Kidney (tissue), 14 donors: Measurements from ENCODE around the gene SLIT1. TPM values are rescaled to one million over a fixed set of nuclear protein-coding genes. Genes with fewer than 3 reads are reported as not detected.
A peak's percentile ranks its signal among the peaks of the same experiment; 100 is the strongest.

Source experiments
- DNase-seq, 5 donors: peaks; one replicate each; pipeline ENCODE4 v3.0.0-alpha.2; 2013 to 2020
- FAIRE-seq: peaks from 2 replicates; lab custom pipeline; 2012; peaks lifted over from hg19 to GRCh38; lab: Jason Lieb, UNC
- H3K27ac ChIP-seq, 2 donors: one replicate each; pipeline ENCODE4 v1.7.0; 2013; ENCODE audit warnings: low read depth in 2 of 2, low read length in 2 of 2, inconsistent platforms in 1 of 2
- H3K27me3 ChIP-seq: one replicate; pipeline ENCODE4 v1.7.1; 2013; ENCODE audit warnings: low read length, inconsistent platforms; ENCODE audit not compliant: control insufficient read depth, insufficient read depth
- H3K36me3 ChIP-seq, 3 donors: one replicate each; pipeline versions ENCODE4 v1.7.0 to v1.7.1; 2013; ENCODE audit warnings: low read length in 3 of 3, control low read depth in 1 of 3, inconsistent platforms in 1 of 3; ENCODE audit not compliant: insufficient read depth in 3 of 3, control insufficient read depth in 2 of 3
- H3K4me1 ChIP-seq, 3 donors: one replicate each; pipeline versions ENCODE4 v1.7.0 to v1.7.1; 2013; ENCODE audit warnings: low read length in 3 of 3, inconsistent platforms in 1 of 3, low read depth in 1 of 3; ENCODE audit not compliant: control insufficient read depth in 2 of 3, insufficient read depth in 2 of 3
- H3K4me3 ChIP-seq, 3 donors: one replicate each; pipeline versions ENCODE4 v1.7.0 to v1.8.1; 2013; ENCODE audit warnings: low read length in 3 of 3, control low read depth in 1 of 3, inconsistent platforms in 1 of 3
- H3K9ac ChIP-seq, 3 donors: one replicate each; pipeline versions ENCODE4 v1.7.0 to v1.7.1; 2013; ENCODE audit warnings: low read length in 3 of 3, control low read depth in 1 of 3, inconsistent platforms in 1 of 3
- H3K9me3 ChIP-seq, 3 donors: one replicate each; pipeline versions ENCODE4 v1.7.0 to v1.7.1; 2013; ENCODE audit warnings: low read length in 3 of 3, control low read depth in 1 of 3, inconsistent platforms in 1 of 3; ENCODE audit not compliant: control insufficient read depth in 2 of 3, insufficient read depth in 1 of 3
- intact Hi-C: fragments of 100-400 bp; cut with DNase I; formaldehyde crosslinking; loops from one replicate; pipeline ENCODE4 v1.11.1; 2022
- polyA plus RNA-seq: library from polyadenylated mRNA; stranded (reverse); fragments of 350-450 nt; fragmentation: Illumina TruSeq; extraction: RNeasy Lipid Tissue Mini Kit (QIAGEN cat#74804); gene quantifications from one replicate; pipeline ENCODE4 v1.2.3, GENCODE V29; 2014; ENCODE audit warnings: low read depth, low replicate concordance; ENCODE audit not compliant: insufficient read depth
- total RNA-seq: library from RNA; stranded (reverse); fragmentation: NEBNext Ultra II Directional; extraction: Animal tissue kit (Norgen Biotek cat#: 25700); gene quantifications from one replicate; pipeline ENCODE4 v1.2.1, GENCODE V29; 2021
- TF ChIP-seq, protein P1 (sequence below): IDR thresholded peaks from 3 replicates; pipeline ENCODE4 v1.5.1; 2012; ENCODE audit warnings: mild to moderate bottlenecking, moderate library complexity, borderline replicate concordance; ENCODE audit not compliant: insufficient read depth; ENCODE audit errors: extremely low read depth
- donor health status: control.
- donor health status: control.
- donor health status: control.
- donor health status: control.
- donor health status: control.
- donor health status: DM: yes; HTN: yes; CAD: no.
- donor health status: Normal renal cell carcinoma (clear cell type).

Gene SLIT1
- total and polyA plus RNA-seq, 2 donors from 2014 or later: 0.06 to 0.35 TPM

DNA sequence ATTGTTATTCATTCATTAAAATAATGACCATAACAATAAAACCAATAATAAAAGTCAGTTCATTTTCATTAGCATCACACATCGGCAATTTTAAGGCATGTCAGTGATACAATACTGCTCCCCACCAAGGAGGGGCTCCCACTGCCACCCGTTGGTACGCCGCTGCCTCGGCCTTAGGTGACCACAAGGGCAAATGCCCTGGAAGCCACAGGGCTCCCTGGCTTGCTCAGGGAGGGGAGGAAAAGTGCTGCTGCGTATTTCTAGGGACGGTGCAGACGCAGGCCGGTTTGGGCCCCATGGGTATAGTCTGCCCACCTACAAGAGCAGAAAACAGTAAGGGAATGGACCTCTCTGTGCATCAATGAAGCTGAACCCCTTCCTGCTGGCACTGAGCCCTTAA lies 85.1 kb downstream of the SLIT1 start:
- Histone ChIP-seq H3K4me1 (no peaks in the 10 kb centered on the region), H3K36me3 (no peaks in the 10 kb centered on the region), H3K4me3 (no peak overlapping the region), H3K27me3 (no peaks in the 10 kb centered on the region), H3K27ac (no peak overlapping the region), H3K9ac (no peak overlapping the region), H3K9me3 (no peaks in the 10 kb centered on the region)
- FAIRE-seq (no peak), DNase-seq (no peak)
- TF ChIP-seq, protein P1, sequence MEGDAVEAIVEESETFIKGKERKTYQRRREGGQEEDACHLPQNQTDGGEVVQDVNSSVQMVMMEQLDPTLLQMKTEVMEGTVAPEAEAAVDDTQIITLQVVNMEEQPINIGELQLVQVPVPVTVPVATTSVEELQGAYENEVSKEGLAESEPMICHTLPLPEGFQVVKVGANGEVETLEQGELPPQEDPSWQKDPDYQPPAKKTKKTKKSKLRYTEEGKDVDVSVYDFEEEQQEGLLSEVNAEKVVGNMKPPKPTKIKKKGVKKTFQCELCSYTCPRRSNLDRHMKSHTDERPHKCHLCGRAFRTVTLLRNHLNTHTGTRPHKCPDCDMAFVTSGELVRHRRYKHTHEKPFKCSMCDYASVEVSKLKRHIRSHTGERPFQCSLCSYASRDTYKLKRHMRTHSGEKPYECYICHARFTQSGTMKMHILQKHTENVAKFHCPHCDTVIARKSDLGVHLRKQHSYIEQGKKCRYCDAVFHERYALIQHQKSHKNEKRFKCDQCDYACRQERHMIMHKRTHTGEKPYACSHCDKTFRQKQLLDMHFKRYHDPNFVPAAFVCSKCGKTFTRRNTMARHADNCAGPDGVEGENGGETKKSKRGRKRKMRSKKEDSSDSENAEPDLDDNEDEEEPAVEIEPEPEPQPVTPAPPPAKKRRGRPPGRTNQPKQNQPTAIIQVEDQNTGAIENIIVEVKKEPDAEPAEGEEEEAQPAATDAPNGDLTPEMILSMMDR: no peak
- intact Hi-C loops: no loop called here

DNA sequence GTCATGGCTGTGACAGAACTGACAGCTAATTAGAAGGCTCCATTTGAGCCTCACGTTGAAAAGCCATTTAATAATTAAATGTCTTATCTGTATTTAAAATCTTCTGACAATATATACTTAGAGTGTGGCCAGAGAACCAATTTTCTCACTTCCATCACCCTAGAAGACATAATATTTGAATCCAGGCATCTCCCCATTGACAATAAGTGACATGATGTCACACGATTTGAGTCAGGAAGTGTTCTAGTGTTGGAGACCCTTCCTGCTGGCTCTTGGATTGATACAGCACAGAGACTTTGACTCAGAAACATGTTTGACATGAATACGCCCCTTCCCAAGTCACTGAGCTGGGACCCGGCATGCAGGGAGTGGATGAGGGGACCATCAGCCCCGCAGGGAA lies 85.9 kb downstream of the SLIT1 start:
- Histone ChIP-seq H3K27ac (no peak overlapping the region), H3K4me1 (no peaks in the 10 kb centered on the region), H3K9me3 (no peaks in the 10 kb centered on the region), H3K9ac (no peak overlapping the region), H3K4me3 (no peak overlapping the region), H3K36me3 (no peaks in the 10 kb centered on the region), H3K27me3 (no peaks in the 10 kb centered on the region)
- intact Hi-C loops: no loop called here
- FAIRE-seq: no peak
- DNase-seq: no peak
- TF ChIP-seq, protein P1: no peak

DNA sequence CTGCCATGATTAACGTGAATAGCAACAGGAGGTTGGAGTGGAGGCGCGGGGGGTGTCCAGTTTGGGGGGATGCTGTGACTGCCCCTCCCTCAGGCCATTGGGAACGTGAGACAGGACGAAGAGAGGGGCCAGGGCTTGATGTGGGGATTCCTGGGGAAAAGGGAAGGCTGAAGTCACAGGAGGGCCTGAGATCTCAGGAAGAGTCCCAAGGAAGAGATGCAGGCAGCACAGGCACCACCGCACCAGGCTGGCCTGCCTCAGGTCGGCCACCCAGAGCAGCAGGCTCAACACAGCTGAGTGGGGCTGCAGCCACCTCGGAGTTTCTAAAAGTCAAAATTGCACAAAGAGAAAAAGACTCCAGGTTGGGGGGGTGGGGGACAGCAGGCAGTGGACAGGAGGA lies 86.7 kb downstream of the SLIT1 start:
- no peak overlapping the region for H3K4me3 ChIP-seq
- no peaks in the 10 kb centered on the region for H3K9me3 ChIP-seq
- no peaks in the 10 kb centered on the region for H3K4me1 ChIP-seq
- intact Hi-C loops: no loop called here
- no peak for FAIRE-seq
- H3K27me3 ChIP-seq: no peaks in the 10 kb centered on the region
- TF ChIP-seq, protein P1: no peak
- H3K9ac ChIP-seq: no peak overlapping the region
- H3K27ac ChIP-seq: no peak overlapping the region
- DNase-seq: no peak
- no peaks in the 10 kb centered on the region for H3K36me3 ChIP-seq

DNA sequence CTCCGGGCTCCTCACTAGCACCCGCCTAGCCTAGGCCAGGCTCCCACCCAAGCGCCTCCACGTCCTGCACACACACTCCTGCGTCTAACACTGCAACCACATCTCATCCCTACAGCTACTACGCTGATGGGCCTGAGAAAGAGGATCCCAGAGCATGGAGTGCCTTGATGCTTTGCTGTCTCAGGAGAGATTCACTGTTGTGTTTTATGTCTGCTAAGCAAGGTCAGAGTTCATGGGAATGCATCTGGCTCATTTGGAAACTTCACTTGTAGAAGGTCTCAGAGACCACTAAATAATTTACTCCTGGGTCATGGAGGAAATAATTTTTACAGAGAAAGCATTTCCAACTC lies 88.7 kb downstream of the SLIT1 start:
- TF ChIP-seq, protein P1: no peak
- Histone ChIP-seq H3K36me3 (no peaks in the 10 kb centered on the region), H3K4me3 (no peak overlapping the region), H3K27ac (no peak overlapping the region), H3K9me3 (no peaks in the 10 kb centered on the region), H3K4me1 (no peaks in the 10 kb centered on the region), H3K27me3 (no peaks in the 10 kb centered on the region), H3K9ac (no peak overlapping the region)
- intact Hi-C loops: no loop called here
- DNase-seq (peak in 4 of 5 donors; percentile 62 to 91 (median 74)), FAIRE-seq (no peak)
